Measurements from ENCODE around the gene LYRM4. TPM values are rescaled to one million over a fixed set of nuclear protein-coding genes. Genes with fewer than 3 reads are reported as not detected.

LYRM4 gene
- total and polyA plus RNA-seq, 9 of the 15 experiments (the other 6 are each of a cell fraction or from before 2014, with no cell fraction given), result 24.2 to 69.4 (median 41.8) TPM

DNA sequence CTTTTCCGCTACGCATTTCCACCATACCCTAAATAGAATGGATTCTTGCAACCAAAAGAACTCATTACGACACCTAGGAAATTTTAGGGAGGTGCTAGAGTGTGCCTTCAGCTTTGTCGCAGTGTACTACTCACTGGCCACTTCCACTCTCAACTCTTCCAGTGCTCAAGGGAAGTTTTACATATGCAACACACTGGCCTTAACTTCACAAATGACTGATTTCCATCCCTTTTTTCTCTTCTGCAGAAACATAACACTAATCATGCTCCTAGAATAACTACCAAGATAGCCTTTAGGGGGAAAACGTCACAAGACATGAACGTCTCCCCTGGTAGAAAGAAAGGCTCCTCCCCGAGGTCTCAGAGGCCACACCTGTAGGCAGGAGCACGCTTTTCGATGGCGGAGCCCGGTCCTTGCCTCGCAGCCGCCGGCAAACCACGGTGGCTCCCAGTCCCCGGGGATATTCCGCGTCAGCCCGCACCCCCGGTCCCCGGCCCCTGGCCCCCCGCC is 584 bp downstream of the LYRM4 start (continued):
- TF ChIP-seq, protein P1, sequence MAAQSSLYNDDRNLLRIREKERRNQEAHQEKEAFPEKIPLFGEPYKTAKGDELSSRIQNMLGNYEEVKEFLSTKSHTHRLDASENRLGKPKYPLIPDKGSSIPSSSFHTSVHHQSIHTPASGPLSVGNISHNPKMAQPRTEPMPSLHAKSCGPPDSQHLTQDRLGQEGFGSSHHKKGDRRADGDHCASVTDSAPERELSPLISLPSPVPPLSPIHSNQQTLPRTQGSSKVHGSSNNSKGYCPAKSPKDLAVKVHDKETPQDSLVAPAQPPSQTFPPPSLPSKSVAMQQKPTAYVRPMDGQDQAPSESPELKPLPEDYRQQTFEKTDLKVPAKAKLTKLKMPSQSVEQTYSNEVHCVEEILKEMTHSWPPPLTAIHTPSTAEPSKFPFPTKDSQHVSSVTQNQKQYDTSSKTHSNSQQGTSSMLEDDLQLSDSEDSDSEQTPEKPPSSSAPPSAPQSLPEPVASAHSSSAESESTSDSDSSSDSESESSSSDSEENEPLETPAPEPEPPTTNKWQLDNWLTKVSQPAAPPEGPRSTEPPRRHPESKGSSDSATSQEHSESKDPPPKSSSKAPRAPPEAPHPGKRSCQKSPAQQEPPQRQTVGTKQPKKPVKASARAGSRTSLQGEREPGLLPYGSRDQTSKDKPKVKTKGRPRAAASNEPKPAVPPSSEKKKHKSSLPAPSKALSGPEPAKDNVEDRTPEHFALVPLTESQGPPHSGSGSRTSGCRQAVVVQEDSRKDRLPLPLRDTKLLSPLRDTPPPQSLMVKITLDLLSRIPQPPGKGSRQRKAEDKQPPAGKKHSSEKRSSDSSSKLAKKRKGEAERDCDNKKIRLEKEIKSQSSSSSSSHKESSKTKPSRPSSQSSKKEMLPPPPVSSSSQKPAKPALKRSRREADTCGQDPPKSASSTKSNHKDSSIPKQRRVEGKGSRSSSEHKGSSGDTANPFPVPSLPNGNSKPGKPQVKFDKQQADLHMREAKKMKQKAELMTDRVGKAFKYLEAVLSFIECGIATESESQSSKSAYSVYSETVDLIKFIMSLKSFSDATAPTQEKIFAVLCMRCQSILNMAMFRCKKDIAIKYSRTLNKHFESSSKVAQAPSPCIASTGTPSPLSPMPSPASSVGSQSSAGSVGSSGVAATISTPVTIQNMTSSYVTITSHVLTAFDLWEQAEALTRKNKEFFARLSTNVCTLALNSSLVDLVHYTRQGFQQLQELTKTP (IDR thresholded peaks at IDR 0.05; ENCODE audit: low read depth in 1 of 2, partially characterized antibody in 2 of 2), result peak in 1 of 2 experiments; percentile 51
- TF ChIP-seq, protein P2, sequence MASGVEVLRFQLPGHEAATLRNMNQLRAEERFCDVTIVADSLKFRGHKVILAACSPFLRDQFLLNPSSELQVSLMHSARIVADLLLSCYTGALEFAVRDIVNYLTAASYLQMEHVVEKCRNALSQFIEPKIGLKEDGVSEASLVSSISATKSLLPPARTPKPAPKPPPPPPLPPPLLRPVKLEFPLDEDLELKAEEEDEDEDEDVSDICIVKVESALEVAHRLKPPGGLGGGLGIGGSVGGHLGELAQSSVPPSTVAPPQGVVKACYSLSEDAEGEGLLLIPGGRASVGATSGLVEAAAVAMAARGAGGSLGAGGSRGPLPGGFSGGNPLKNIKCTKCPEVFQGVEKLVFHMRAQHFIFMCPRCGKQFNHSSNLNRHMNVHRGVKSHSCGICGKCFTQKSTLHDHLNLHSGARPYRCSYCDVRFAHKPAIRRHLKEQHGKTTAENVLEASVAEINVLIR (CRISPR knock-in tag; IDR thresholded peaks at IDR 0.05), result no peak
- TF ChIP-seq BRD9 (IDR thresholded peaks at IDR 0.05; ENCODE audit: low read depth, partially characterized antibody) (no peak), NCOA4 (IDR thresholded peaks at IDR 0.05; ENCODE audit: partially characterized antibody) (no peak), CHD1 (IDR thresholded peaks at IDR 0.05; ENCODE audit: low read length) (peak; percentile 36), ZNF23 (CRISPR knock-in tag; IDR thresholded peaks at IDR 0.05) (no peak), ZNF766 (CRISPR knock-in tag; conservative IDR thresholded peaks at IDR 0.05) (peak; percentile 72), ZSCAN29 (IDR thresholded peaks at IDR 0.05) (no peak), TRIM24 (IDR thresholded peaks at IDR 0.05) (no peak)
- TF ChIP-seq, protein P3, sequence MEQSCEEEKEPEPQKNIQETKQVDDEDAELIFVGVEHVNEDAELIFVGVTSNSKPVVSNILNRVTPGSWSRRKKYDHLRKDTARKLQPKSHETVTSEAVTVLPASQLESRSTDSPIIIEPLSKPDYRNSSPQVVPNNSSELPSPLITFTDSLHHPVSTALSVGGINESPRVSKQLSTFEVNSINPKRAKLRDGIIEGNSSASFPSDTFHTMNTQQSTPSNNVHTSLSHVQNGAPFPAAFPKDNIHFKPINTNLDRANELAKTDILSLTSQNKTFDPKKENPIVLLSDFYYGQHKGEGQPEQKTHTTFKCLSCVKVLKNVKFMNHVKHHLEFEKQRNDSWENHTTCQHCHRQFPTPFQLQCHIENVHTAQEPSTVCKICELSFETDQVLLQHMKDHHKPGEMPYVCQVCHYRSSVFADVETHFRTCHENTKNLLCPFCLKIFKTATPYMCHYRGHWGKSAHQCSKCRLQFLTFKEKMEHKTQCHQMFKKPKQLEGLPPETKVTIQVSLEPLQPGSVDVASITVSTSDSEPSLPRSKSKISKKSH (CRISPR knock-in tag; IDR thresholded peaks at IDR 0.05), result no peak
- TF ChIP-seq, protein P4, sequence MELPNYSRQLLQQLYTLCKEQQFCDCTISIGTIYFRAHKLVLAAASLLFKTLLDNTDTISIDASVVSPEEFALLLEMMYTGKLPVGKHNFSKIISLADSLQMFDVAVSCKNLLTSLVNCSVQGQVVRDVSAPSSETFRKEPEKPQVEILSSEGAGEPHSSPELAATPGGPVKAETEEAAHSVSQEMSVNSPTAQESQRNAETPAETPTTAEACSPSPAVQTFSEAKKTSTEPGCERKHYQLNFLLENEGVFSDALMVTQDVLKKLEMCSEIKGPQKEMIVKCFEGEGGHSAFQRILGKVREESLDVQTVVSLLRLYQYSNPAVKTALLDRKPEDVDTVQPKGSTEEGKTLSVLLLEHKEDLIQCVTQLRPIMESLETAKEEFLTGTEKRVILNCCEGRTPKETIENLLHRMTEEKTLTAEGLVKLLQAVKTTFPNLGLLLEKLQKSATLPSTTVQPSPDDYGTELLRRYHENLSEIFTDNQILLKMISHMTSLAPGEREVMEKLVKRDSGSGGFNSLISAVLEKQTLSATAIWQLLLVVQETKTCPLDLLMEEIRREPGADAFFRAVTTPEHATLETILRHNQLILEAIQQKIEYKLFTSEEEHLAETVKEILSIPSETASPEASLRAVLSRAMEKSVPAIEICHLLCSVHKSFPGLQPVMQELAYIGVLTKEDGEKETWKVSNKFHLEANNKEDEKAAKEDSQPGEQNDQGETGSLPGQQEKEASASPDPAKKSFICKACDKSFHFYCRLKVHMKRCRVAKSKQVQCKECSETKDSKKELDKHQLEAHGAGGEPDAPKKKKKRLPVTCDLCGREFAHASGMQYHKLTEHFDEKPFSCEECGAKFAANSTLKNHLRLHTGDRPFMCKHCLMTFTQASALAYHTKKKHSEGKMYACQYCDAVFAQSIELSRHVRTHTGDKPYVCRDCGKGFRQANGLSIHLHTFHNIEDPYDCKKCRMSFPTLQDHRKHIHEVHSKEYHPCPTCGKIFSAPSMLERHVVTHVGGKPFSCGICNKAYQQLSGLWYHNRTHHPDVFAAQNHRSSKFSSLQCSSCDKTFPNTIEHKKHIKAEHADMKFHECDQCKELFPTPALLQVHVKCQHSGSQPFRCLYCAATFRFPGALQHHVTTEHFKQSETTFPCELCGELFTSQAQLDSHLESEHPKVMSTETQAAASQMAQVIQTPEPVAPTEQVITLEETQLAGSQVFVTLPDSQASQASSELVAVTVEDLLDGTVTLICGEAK (IDR thresholded peaks at IDR 0.05), result 0 out of 2 replicates have a peak, but pooled peaks have one; percentile 11
- TF ChIP-seq, protein P4 (CRISPR knock-in tag; IDR thresholded peaks at IDR 0.05), result no peak; the same call in 1 of the 2 replicates

Data from K562 (cell line).